Prostate gland (tissue), 2 donors: ENCODE results near the gene ERBB2. TPM values are rescaled to one million over a fixed set of nuclear protein-coding genes. Genes with fewer than 3 reads are reported as not detected.

Source experiments
- DNase-seq: peaks from one replicate; pipeline ENCODE4 v3.0.0-alpha.2; 2019; ENCODE audit warnings: low spot score
- H3K27ac ChIP-seq, 2 donors: fragments of 200-600 bp; sonication (generic); 2 replicates each; pipeline ENCODE4 v1.5.1; 2017 to 2019
- H3K27me3 ChIP-seq: fragments of 200-600 bp; sonication (generic); replicated peaks from 2 replicates; pipeline ENCODE4 v1.5.1; 2019; ENCODE audit not compliant: insufficient read depth
- H3K36me3 ChIP-seq, 2 donors: fragments of 200-600 bp; sonication (generic); 1 replicate in 1 of 2; 2 replicates in 1 of 2; pipeline versions ENCODE4 v1.5.1 to v1.8.1; 2017 to 2019
- H3K4me1 ChIP-seq: fragments of 200-600 bp; sonication (generic); replicated peaks from 2 replicates; pipeline ENCODE4 v1.5.1; 2019
- H3K4me3 ChIP-seq, 2 donors: fragments of 200-600 bp; sonication (generic); 2 replicates each; pipeline ENCODE4 v1.5.1; 2017 to 2019
- H3K9me3 ChIP-seq: fragments of 200-600 bp; sonication (generic); 2 replicates; pipeline ENCODE4 v1.5.1; 2017
- POLR2A ChIP-seq: fragments of 450-650 bp; IDR thresholded peaks from one replicate; pipeline ENCODE4 v1.6.1; 2016; ENCODE audit warnings: antibody characterized with exemption, mild to moderate bottlenecking
- POLR2AphosphoS5 ChIP-seq: sonication (generic); formaldehyde crosslinking; IDR thresholded peaks from one replicate; pipeline ENCODE4 v1.6.1; 2017; ENCODE audit warnings: antibody characterized with exemption
- WGBS: methylation state at CpG from one replicate; pipeline ENCODE4 v1.1.5; 2018; 5-methylcytosine and 5-hydroxymethylcytosine counted together
- intact Hi-C: fragments of 100-400 bp; cut with DNase I; formaldehyde crosslinking; loops from one replicate; pipeline ENCODE4 v1.14.2; 2022
- total RNA-seq, 2 donors: library from RNA; depleted of rRNA; stranded (reverse); fragments of >200 nt; gene quantifications; one replicate each; pipeline ENCODE4 v1.1.0, GENCODE V29; 2016
- TF ChIP-seq, protein P1 (sequence below), 4 experiments: fragments of 200-600 bp in 2 of 4; fragments of 450-650 bp in 2 of 4; sonication (generic) in 2 of 4; IDR thresholded peaks; 1 replicate in 3 of 4; 2 replicates in 1 of 4; pipeline ENCODE4 v1.5.1; 2016 to 2019; ENCODE audit warnings: antibody characterized with exemption in 4 of 4, mild to moderate bottlenecking in 2 of 4, moderate library complexity in 2 of 4

The ERBB2 gene
- total RNA-seq, 2 donors from 2014 or later: 112 to 172 TPM

DNA sequence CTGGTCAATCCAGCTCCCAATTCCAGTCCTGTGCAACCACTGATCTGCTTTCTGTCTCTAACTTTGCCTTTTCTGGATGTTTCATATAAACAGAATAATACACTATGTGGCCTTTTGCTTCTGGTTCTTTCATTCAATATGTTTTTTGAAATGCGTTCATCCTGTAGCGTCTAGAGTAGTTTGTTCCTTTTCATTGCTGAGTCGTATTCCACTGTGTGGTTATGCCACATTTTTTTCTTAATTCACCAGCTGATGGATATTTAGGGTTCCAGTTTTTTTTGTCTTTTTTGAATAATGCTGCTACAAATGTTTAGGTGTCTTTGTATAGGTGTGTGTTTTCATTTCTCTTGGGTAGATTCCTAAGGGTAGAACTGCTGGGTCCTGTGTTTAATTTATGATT is 32.7 kb downstream of the ERBB2 start:
- H3K36me3 ChIP-seq: peaks cover 0 to 5% of the 10 kb centered on the region in 2 donors
- H3K27ac ChIP-seq: no peak overlapping the region
- intact Hi-C loops: loop anchor here (5.0 kb wide), 1 partner anchor 110 kb away; no protein-coding TSS in a partner anchor
- H3K4me1 ChIP-seq: no peaks in the 10 kb centered on the region
- H3K4me3 ChIP-seq: no peak overlapping the region
- no peaks in the 10 kb centered on the region for H3K27me3 ChIP-seq
- H3K9me3 ChIP-seq: no peaks in the 10 kb centered on the region
- 95% methylated on average over 3 of the region's 3 CpGs for WGBS
- no peak for DNase-seq
- TF ChIP-seq POLR2AphosphoS5: no peak
- no peak for TF ChIP-seq POLR2A
- TF ChIP-seq, protein P1, sequence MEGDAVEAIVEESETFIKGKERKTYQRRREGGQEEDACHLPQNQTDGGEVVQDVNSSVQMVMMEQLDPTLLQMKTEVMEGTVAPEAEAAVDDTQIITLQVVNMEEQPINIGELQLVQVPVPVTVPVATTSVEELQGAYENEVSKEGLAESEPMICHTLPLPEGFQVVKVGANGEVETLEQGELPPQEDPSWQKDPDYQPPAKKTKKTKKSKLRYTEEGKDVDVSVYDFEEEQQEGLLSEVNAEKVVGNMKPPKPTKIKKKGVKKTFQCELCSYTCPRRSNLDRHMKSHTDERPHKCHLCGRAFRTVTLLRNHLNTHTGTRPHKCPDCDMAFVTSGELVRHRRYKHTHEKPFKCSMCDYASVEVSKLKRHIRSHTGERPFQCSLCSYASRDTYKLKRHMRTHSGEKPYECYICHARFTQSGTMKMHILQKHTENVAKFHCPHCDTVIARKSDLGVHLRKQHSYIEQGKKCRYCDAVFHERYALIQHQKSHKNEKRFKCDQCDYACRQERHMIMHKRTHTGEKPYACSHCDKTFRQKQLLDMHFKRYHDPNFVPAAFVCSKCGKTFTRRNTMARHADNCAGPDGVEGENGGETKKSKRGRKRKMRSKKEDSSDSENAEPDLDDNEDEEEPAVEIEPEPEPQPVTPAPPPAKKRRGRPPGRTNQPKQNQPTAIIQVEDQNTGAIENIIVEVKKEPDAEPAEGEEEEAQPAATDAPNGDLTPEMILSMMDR (IDR thresholded peaks at IDR 0.05): no peak

DNA sequence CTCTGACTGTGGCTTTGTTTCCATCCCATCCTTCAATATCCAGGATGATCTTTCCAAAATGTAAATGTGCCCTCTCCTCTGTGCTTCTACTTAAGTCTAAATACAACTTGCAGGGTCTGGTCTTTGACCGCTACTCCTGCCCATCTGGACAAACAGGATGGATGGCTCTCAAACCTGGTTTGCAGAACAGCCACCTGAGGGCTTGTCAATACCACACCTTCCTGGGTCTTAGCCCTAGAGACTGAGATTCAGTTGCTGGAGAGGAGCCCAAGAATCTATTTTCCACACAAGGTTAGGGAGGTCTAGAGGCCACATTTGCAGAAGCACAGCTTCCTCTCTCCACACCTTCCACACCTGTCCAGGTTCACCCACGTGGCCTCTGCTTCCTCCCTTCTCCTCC is 36.0 kb downstream of the ERBB2 start:
- Histone ChIP-seq H3K27ac (no peak overlapping the region), H3K4me3 (no peak overlapping the region), H3K27me3 (no peaks in the 10 kb centered on the region), H3K36me3 (no peaks in the 10 kb centered on the region), H3K4me1 (peaks cover 8% of the 10 kb centered on the region), H3K9me3 (no peaks in the 10 kb centered on the region)
- no peak for DNase-seq
- intact Hi-C loops: no loop called here
- TF ChIP-seq, protein P1 (IDR thresholded peaks at IDR 0.05): no peak
- no peak for TF ChIP-seq POLR2A
- TF ChIP-seq POLR2AphosphoS5: no peak
- 55% methylated on average over 2 of the region's 2 CpGs for WGBS

DNA sequence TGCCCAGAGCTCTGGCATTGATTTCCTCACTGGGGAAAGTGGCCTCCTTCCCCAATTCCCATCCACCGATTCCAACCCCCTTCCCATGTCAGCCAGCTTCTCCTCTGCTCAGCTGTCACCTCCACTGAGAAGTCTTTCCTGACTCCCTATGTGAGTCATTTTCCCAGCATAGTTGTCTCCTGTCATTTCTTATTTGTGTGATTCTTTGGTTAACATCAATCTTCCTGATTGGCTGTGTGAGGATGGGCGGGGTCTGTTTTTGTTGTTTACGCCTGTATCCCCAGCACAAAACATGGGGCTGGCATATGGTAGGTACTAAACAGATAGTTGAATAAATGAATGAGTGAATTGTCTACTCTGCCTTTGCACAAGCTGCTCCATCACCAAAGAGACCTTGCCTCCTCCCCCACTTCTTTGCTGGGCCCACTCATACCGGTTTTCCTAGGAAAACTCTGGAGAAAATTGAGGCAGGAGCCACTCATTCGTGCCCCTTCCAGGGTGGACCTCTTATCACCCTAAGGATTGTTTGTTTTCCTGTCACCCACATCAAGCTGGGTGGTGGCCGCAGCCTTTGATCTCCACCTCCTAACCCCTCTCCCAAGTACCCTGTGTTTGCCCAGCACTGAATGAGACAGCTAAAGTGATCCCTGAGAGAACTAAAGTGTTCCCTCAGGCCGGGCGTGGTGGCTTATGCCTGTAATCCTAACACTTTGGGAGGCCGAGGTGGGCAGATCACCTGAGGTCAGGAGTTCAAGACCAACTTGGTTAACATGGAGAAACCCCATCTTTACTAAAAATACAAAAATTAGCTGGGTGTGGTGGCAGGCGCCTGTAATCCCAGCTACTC is 36.7 kb downstream of the ERBB2 start:
- 73% methylated on average over 10 of the region's 10 CpGs for WGBS

DNA sequence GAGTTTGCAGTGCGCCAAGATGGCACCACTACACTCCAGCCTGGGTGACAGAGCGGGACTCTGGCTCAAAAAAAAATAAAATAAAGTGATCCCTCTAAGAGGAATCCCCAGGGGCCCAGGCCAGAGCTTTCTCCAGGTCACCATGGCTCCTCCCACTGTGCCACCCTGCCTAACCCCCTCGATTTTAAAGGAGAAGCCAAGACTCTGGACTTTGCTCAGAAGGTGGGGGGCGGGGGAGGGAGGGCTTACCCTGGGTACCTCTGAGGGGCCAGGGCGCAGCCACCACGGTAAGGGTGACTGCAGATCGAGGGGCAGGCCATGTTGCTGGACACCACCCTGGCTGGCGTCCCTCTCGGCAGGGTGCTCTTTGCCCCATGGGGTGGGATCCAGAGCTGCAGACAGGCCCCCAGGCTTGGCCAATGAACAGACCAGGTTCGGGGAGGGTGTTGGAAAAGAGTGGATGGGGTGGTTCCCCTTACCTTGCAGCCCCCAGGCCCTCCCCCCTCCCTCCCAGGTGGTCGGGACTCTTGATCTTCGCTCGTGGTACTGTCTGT is 37.4 kb downstream of the ERBB2 start:
- Histone ChIP-seq H3K9me3 (no peaks in the 10 kb centered on the region), H3K4me3 (peak overlapping the region; percentile 41 to 53), H3K27ac (peak overlapping the region; percentile 91 to 96), H3K27me3 (no peaks in the 10 kb centered on the region), H3K36me3 (no peaks in the 10 kb centered on the region), H3K4me1 (peaks cover 8% of the 10 kb centered on the region)
- DNase-seq: no peak
- no peak for TF ChIP-seq POLR2AphosphoS5
- TF ChIP-seq, protein P1 (IDR thresholded peaks at IDR 0.05): no peak
- no peak for TF ChIP-seq POLR2A
- intact Hi-C loops: no loop called here
- 34% methylated on average over 13 of the region's 13 CpGs for WGBS

More for the DNA sequence above, 36.7 kb downstream of the ERBB2 start:
- H3K27ac ChIP-seq: peak overlapping the region; percentile 91 to 96
- H3K27me3 ChIP-seq: no peaks in the 10 kb centered on the region
- intact Hi-C loops: no loop called here
- peaks cover 8% of the 10 kb centered on the region for H3K4me1 ChIP-seq
- H3K4me3 ChIP-seq: no peak overlapping the region
- TF ChIP-seq POLR2AphosphoS5 (no peak), POLR2A (no peak)
- TF ChIP-seq, protein P1 (IDR thresholded peaks at IDR 0.05): no peak
- H3K9me3 ChIP-seq: no peaks in the 10 kb centered on the region
- H3K36me3 ChIP-seq: no peaks in the 10 kb centered on the region
- DNase-seq: no peak
